Body of pancreas (tissue), 4 donors: ENCODE data around the gene EPHA8. TPM values are rescaled to one million over a fixed set of nuclear protein-coding genes. Genes with fewer than 3 reads are reported as not detected.

ENCODE experiments used
- ATAC-seq: fragments of 150-250 bp; one replicate; pipeline ENCODE4 v1.9.1; 2016
- DNase-seq, 4 donors: peaks; one replicate each; pipeline ENCODE4 v3.0.0-alpha.2; 2019
- H3K27ac ChIP-seq, 4 donors: fragments of 200-600 bp; sonication (generic); 1 replicate in 3 of 4; 2 replicates in 1 of 4; pipeline versions ENCODE4 v1.5.1 to v1.6.1; 2016 to 2019; ENCODE audit warnings: mild to moderate bottlenecking in 1 of 4, mixed read lengths in 1 of 4, moderate library complexity in 1 of 4
- H3K27me3 ChIP-seq, 2 donors: fragments of 200-600 bp; sonication (generic); one replicate each; pipeline ENCODE4 v1.6.0; 2016; ENCODE audit warnings: mild to moderate bottlenecking in 1 of 2
- H3K36me3 ChIP-seq, 2 donors: fragments of 200-600 bp; sonication (generic); replicated peaks in 1 of 2; 2 replicates each; pipeline ENCODE4 v1.5.1; 2016; ENCODE audit warnings: low read depth in 2 of 2; ENCODE audit not compliant: insufficient read depth in 1 of 2
- H3K4me1 ChIP-seq: fragments of 200-600 bp; sonication (generic); one replicate; pipeline ENCODE4 v1.6.0; 2016
- H3K4me3 ChIP-seq, 2 donors: fragments of 200-600 bp; sonication (generic); 1 replicate in 1 of 2; 2 replicates in 1 of 2; pipeline ENCODE4 v1.5.1; 2016 to 2019
- H3K9me3 ChIP-seq, 3 donors: fragments of 200-600 bp; sonication (generic); 1 replicate in 2 of 3; 2 replicates in 1 of 3; pipeline ENCODE4 v1.5.1; 2016
- CTCF ChIP-seq, 7 experiments: fragments of 450-650 bp in 4 of 7; fragments of 200-600 bp in 3 of 7; sonication (generic) in 3 of 7; IDR thresholded peaks; one replicate each; pipeline ENCODE4 v1.5.1; 2016 to 2019; ENCODE audit warnings: antibody characterized with exemption in 7 of 7
- POLR2A ChIP-seq, 3 donors: fragments of 450-650 bp; IDR thresholded peaks; one replicate each; pipeline ENCODE4 v1.6.1; 2016; ENCODE audit warnings: antibody characterized with exemption in 3 of 3, mild to moderate bottlenecking in 2 of 3
- WGBS, 2 donors: methylation state at CpG; one replicate each; pipeline ENCODE4 v1.1.5; 2017; 5-methylcytosine and 5-hydroxymethylcytosine counted together
- intact Hi-C: fragments of 100-400 bp; cut with DNase I; formaldehyde crosslinking; loops from one replicate; pipeline ENCODE4 v1.15.1; 2023
- total RNA-seq, 2 donors: library from RNA; depleted of rRNA; stranded (reverse); fragments of >200 nt; gene quantifications; one replicate each; pipeline ENCODE4 v1.1.0, GENCODE V29; 2016

The EPHA8 gene
- total RNA-seq, 2 donors from 2014 or later, result 0.52 to 0.66 TPM

- Histone ChIP-seq H3K27ac (no peak overlapping the region), H3K36me3 (no peaks in the 10 kb centered on the region), H3K4me3 (no peak overlapping the region), H3K9me3 (no peaks in the 10 kb centered on the region), H3K4me1 (peaks cover 9% of the 10 kb centered on the region), H3K27me3 (no peaks in the 10 kb centered on the region)
- intact Hi-C loops, result no loop called here
- peak; percentile 83 for ATAC-seq
- peak; percentile 81 to 94 (median 86) for DNase-seq
- peak in 1 of 7 experiments; percentile 5 for TF ChIP-seq CTCF (IDR thresholded peaks at IDR 0.05)
- TF ChIP-seq POLR2A (IDR thresholded peaks at IDR 0.05), result no peak
- 12 to 33% methylated on average over 5 to 7 of the region's 7 CpGs for WGBS, 2 donors
These were observed 72.1 kb downstream of the EPHA8 start for GRCh38 chr1:22635436-22635835.

- ATAC-seq, result no peak
- intact Hi-C loops, result no loop called here
- WGBS, 2 donors, result 71% methylated on average over 5 of the region's 5 CpGs
- Histone ChIP-seq H3K9me3 (no peaks in the 10 kb centered on the region), H3K27ac (peak within 1 kb of the TSS in 1 of 4 donors; percentile 42), H3K4me1 (peaks cover 9% of the 10 kb centered on the region), H3K4me3 (no peak within 1 kb of the TSS), H3K27me3 (no peaks in the 10 kb centered on the region), H3K36me3 (no peaks in the 10 kb centered on the region)
- TF ChIP-seq CTCF (IDR thresholded peaks at IDR 0.05) (no peak), POLR2A (IDR thresholded peaks at IDR 0.05) (peak in 1 of 3 donors; percentile 53)
- DNase-seq, result peak in 2 of 4 donors; percentile 28 to 75
These were observed 73.1 kb downstream of the EPHA8 start, which contains the start of gene C1QA for GRCh38 chr1:22636353-22636752. C1QA (plus strand) TSS chr1:22636628; CDS start chr1:22637617, 989 bp downstream.

GRCh38 chr1:22636927-22637326, 73.6 kb downstream of the EPHA8 start:
- Histone ChIP-seq H3K27me3 (no peaks in the 10 kb centered on the region), H3K9me3 (no peaks in the 10 kb centered on the region), H3K36me3 (no peaks in the 10 kb centered on the region), H3K4me3 (no peak overlapping the region), H3K4me1 (peaks cover 14% of the 10 kb centered on the region), H3K27ac (no peak overlapping the region)
- intact Hi-C loops, result no loop called here
- 0 to 23% methylated on average over 5 to 6 of the region's 6 CpGs for WGBS, 2 donors
- DNase-seq (peak in 2 of 4 donors; percentile 31 to 53), ATAC-seq (peak; percentile 14)
- TF ChIP-seq CTCF (IDR thresholded peaks at IDR 0.05) (peak in 3 of 7 experiments; percentile 22 to 25 (median 24)), POLR2A (IDR thresholded peaks at IDR 0.05) (no peak)

GRCh38 chr1:22637907-22638445, 74.7 kb downstream of the EPHA8 start:
- WGBS, 2 donors, result 42 to 62% methylated on average over 3 of the region's 3 CpGs

More at GRCh38 chr1:22637907-22638445, 74.7 kb downstream of the EPHA8 start:
- Histone ChIP-seq H3K9me3 (no peaks in the 10 kb centered on the region), H3K4me1 (peaks cover 14% of the 10 kb centered on the region), H3K4me3 (no peak overlapping the region), H3K36me3 (no peaks in the 10 kb centered on the region), H3K27me3 (no peaks in the 10 kb centered on the region), H3K27ac (no peak overlapping the region)
- no peak for TF ChIP-seq POLR2A (IDR thresholded peaks at IDR 0.05)
- TF ChIP-seq CTCF (IDR thresholded peaks at IDR 0.05), result no peak
- ATAC-seq, result no peak
- intact Hi-C loops, result no loop called here
- DNase-seq, result no peak
